SK-N-SH treated with all-trans-retinoic acid at 6 μM for 48 hours (cell line): ENCODE results near the gene SERP2.

Experiments
- ATAC-seq: fragments of 200-7000 bp; cut with Tn5 transposase; 3 replicates; pipeline ENCODE4 v1.9.1; 2020; ENCODE audit warnings: mild to moderate bottlenecking, moderate library complexity
- ARNTL ChIP-seq: fragments of 450-650 bp; formaldehyde crosslinking; IDR thresholded peaks from 2 replicates; pipeline ENCODE4 v1.5.0; 2020; ENCODE audit warnings: low read depth, mild to moderate bottlenecking, moderate library complexity, borderline replicate concordance
- BACH2 ChIP-seq: fragments of 250-450 bp; sonication (Bioruptor Pico); IDR thresholded peaks from 2 replicates; pipeline ENCODE4 v1.9.0; 2021; ENCODE audit warnings: mild to moderate bottlenecking, borderline replicate concordance
- CSDC2 ChIP-seq: fragments of 250-450 bp; sonication (Bioruptor Pico); IDR thresholded peaks from 2 replicates; pipeline ENCODE4 v1.5.0; 2020; ENCODE audit warnings: mild to moderate bottlenecking, moderate library complexity
- ISL1 ChIP-seq: fragments of 250-450 bp; sonication (Bioruptor Pico); IDR thresholded peaks from 2 replicates; pipeline ENCODE4 v2.1.2; 2022; ENCODE audit warnings: mild to moderate bottlenecking, moderate library complexity
- OSR1 ChIP-seq: fragments of 250-450 bp; sonication (Bioruptor Pico); IDR thresholded peaks from 2 replicates; pipeline ENCODE4 v1.8.0; 2022; ENCODE audit warnings: moderate library complexity, mild to moderate bottlenecking, inconsistent platforms
- PPARA ChIP-seq: fragments of 250-450 bp; sonication (Bioruptor Pico); IDR thresholded peaks from 2 replicates; pipeline ENCODE4 v1.5.0; 2020; ENCODE audit warnings: mild to moderate bottlenecking, borderline replicate concordance
- RARB ChIP-seq: fragments of 250-450 bp; sonication (Bioruptor Pico); IDR thresholded peaks from 2 replicates; pipeline ENCODE4 v1.8.0; 2021; ENCODE audit warnings: mild to moderate bottlenecking, moderate library complexity
- SNAI2 ChIP-seq: fragments of 250-450 bp; sonication (Bioruptor Pico); IDR thresholded peaks from 2 replicates; pipeline ENCODE4 v1.5.0; 2020; ENCODE audit warnings: mild to moderate bottlenecking, moderate library complexity
- TCF4 ChIP-seq: fragments of 250-450 bp; sonication (Bioruptor Pico); IDR thresholded peaks from 2 replicates; pipeline ENCODE4 v1.8.0; 2021; ENCODE audit warnings: mild to moderate bottlenecking, moderate library complexity, borderline replicate concordance
- TOX ChIP-seq: fragments of 250-450 bp; sonication (Bioruptor Pico); IDR thresholded peaks from 2 replicates; pipeline ENCODE4 v1.8.0; 2021; ENCODE audit warnings: mild to moderate bottlenecking, moderate library complexity, borderline replicate concordance
- ZC3H10 ChIP-seq: fragments of 250-450 bp; sonication (Bioruptor Pico); IDR thresholded peaks from 2 replicates; pipeline ENCODE4 v1.5.1; 2021; ENCODE audit warnings: mild to moderate bottlenecking, moderate library complexity
- ZFP3 ChIP-seq: fragments of 250-450 bp; sonication (Bioruptor Pico); IDR thresholded peaks from 2 replicates; pipeline ENCODE4 v1.5.0; 2020; ENCODE audit warnings: mild to moderate bottlenecking, moderate library complexity
- ZFP30 ChIP-seq: fragments of 450-650 bp; formaldehyde crosslinking; IDR thresholded peaks from 2 replicates; pipeline ENCODE4 v1.5.0; 2022; ENCODE audit warnings: mild to moderate bottlenecking, moderate library complexity
- ZNF565 ChIP-seq: fragments of 450-650 bp; formaldehyde crosslinking; conservative IDR thresholded peaks from 2 replicates; pipeline ENCODE4 v1.5.0; 2020; ENCODE audit warnings: low read depth, mild to moderate bottlenecking, moderate library complexity
- ZNF70 ChIP-seq: fragments of 450-650 bp; formaldehyde crosslinking; IDR thresholded peaks from 2 replicates; pipeline ENCODE4 v1.5.0; 2020; ENCODE audit warnings: mild to moderate bottlenecking, moderate library complexity
- ZNF8 ChIP-seq: fragments of 450-650 bp; formaldehyde crosslinking; IDR thresholded peaks from 2 replicates; pipeline ENCODE4 v1.5.0; 2020; ENCODE audit warnings: mild to moderate bottlenecking, moderate library complexity
- TF ChIP-seq, protein P1 (sequence below): fragments of 250-450 bp; sonication (Bioruptor Pico); IDR thresholded peaks from 2 replicates; pipeline ENCODE4 v1.5.1; 2020; ENCODE audit warnings: low read depth, mild to moderate bottlenecking, moderate library complexity
- TF ChIP-seq, protein P2 (sequence below): fragments of 250-450 bp; sonication (Bioruptor Pico); IDR thresholded peaks from 2 replicates; pipeline ENCODE4 v1.5.1; 2021; ENCODE audit warnings: mild to moderate bottlenecking, moderate library complexity
- TF ChIP-seq, protein P3 (sequence below): fragments of 250-450 bp; sonication (Bioruptor Pico); IDR thresholded peaks from 2 replicates; pipeline ENCODE4 v1.5.0; 2020; ENCODE audit warnings: mild to moderate bottlenecking, moderate library complexity
- TF ChIP-seq, protein P4 (sequence below): fragments of 250-450 bp; sonication (Bioruptor Pico); IDR thresholded peaks from 2 replicates; pipeline ENCODE4 v1.8.0; 2021; ENCODE audit warnings: low read depth, mild to moderate bottlenecking, moderate library complexity, borderline replicate concordance

SERP2 gene

DNA sequence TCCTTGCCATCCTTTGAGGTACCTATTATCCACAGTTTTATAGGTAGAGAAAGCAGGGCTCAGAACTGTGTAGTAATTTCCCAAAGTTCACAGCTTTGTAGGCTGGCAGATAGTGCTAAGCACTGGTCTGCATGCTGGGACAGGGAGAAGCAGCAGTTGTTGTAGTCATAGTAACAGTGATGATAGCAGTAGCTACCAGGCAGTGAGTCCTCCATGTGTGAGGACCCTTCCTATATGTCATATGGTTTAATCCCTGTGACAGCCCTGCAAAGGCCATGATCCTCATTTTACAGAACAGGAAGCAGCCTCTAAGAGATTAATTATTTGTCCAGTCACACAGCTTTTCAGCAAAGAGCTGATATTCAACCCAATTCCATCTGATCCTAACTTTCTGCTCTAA, 21.0 kb downstream of the SERP2 start:
- TF ChIP-seq ARNTL (no peak), ZNF70 (no peak), ZNF8 (CRISPR knock-in tag) (no peak), ISL1 (CRISPR knock-in tag) (no peak), ZFP3 (CRISPR knock-in tag) (no peak), TOX (CRISPR knock-in tag) (no peak), TCF4 (CRISPR knock-in tag) (no peak), SNAI2 (CRISPR knock-in tag) (no peak), ZFP30 (CRISPR knock-in tag) (no peak), CSDC2 (CRISPR knock-in tag) (no peak), RARB (no peak), BACH2 (no peak), PPARA (CRISPR knock-in tag) (no peak), ZNF565 (CRISPR knock-in tag) (no peak), OSR1 (no peak)
- TF ChIP-seq, protein P1, sequence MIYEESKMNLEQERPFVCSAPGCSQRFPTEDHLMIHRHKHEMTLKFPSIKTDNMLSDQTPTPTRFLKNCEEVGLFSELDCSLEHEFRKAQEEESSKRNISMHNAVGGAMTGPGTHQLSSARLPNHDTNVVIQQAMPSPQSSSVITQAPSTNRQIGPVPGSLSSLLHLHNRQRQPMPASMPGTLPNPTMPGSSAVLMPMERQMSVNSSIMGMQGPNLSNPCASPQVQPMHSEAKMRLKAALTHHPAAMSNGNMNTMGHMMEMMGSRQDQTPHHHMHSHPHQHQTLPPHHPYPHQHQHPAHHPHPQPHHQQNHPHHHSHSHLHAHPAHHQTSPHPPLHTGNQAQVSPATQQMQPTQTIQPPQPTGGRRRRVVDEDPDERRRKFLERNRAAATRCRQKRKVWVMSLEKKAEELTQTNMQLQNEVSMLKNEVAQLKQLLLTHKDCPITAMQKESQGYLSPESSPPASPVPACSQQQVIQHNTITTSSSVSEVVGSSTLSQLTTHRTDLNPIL (CRISPR knock-in tag), result no peak
- TF ChIP-seq, protein P2, sequence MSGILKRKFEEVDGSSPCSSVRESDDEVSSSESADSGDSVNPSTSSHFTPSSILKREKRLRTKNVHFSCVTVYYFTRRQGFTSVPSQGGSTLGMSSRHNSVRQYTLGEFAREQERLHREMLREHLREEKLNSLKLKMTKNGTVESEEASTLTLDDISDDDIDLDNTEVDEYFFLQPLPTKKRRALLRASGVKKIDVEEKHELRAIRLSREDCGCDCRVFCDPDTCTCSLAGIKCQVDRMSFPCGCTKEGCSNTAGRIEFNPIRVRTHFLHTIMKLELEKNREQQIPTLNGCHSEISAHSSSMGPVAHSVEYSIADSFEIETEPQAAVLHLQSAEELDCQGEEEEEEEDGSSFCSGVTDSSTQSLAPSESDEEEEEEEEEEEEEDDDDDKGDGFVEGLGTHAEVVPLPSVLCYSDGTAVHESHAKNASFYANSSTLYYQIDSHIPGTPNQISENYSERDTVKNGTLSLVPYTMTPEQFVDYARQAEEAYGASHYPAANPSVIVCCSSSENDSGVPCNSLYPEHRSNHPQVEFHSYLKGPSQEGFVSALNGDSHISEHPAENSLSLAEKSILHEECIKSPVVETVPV (CRISPR knock-in tag), result no peak
- TF ChIP-seq, protein P3, sequence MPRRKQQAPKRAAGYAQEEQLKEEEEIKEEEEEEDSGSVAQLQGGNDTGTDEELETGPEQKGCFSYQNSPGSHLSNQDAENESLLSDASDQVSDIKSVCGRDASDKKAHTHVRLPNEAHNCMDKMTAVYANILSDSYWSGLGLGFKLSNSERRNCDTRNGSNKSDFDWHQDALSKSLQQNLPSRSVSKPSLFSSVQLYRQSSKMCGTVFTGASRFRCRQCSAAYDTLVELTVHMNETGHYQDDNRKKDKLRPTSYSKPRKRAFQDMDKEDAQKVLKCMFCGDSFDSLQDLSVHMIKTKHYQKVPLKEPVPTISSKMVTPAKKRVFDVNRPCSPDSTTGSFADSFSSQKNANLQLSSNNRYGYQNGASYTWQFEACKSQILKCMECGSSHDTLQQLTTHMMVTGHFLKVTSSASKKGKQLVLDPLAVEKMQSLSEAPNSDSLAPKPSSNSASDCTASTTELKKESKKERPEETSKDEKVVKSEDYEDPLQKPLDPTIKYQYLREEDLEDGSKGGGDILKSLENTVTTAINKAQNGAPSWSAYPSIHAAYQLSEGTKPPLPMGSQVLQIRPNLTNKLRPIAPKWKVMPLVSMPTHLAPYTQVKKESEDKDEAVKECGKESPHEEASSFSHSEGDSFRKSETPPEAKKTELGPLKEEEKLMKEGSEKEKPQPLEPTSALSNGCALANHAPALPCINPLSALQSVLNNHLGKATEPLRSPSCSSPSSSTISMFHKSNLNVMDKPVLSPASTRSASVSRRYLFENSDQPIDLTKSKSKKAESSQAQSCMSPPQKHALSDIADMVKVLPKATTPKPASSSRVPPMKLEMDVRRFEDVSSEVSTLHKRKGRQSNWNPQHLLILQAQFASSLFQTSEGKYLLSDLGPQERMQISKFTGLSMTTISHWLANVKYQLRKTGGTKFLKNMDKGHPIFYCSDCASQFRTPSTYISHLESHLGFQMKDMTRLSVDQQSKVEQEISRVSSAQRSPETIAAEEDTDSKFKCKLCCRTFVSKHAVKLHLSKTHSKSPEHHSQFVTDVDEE, result no peak
- TF ChIP-seq, protein P4, sequence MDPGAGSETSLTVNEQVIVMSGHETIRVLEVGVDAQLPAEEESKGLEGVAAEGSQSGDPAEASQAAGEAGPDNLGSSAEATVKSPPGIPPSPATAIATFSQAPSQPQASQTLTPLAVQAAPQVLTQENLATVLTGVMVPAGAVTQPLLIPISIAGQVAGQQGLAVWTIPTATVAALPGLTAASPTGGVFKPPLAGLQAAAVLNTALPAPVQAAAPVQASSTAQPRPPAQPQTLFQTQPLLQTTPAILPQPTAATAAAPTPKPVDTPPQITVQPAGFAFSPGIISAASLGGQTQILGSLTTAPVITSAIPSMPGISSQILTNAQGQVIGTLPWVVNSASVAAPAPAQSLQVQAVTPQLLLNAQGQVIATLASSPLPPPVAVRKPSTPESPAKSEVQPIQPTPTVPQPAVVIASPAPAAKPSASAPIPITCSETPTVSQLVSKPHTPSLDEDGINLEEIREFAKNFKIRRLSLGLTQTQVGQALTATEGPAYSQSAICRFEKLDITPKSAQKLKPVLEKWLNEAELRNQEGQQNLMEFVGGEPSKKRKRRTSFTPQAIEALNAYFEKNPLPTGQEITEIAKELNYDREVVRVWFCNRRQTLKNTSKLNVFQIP, result no peak
- no peak for ATAC-seq

DNA sequence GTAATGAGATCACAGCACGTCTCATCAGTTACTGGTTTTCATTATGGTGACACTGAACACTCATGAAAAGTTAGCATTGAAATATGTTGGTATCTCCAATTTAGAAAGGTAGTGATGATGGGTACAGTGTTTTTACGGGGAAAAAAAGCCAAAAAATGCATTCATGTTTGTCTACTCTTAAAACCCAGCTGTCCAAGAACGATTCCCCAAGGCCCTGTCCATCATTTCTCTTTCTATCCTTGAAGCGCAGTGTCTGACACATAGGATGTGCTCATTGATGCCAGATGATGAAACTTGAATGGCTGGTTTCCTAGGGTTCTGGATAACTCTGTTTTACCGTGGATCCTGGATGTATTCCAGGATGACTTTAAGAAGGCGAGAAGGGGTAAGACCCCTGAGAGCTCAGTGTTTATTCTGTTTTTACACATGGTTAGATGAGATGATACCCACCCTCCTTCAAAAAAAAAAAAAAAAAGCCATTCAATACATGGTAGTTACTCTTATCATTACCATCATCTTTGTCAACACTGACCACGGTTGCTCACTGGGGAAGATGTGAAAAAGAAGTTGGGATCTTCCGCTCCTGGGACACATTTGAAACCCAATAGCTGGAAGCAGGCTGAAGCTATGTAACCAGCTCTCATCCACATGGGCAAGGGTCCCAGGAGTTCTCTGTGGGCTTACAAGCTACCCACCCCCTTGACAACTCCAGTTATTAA, 22.5 kb downstream of the SERP2 start:
- TF ChIP-seq ISL1 (CRISPR knock-in tag) (no peak), ZC3H10 (no peak), ZNF8 (CRISPR knock-in tag) (no peak), ZFP30 (CRISPR knock-in tag) (no peak), PPARA (CRISPR knock-in tag) (no peak), BACH2 (no peak)
- TF ChIP-seq, protein P3, result no peak
- TF ChIP-seq, all 23 proteins: peak for 0
- ATAC-seq, result no peak
